CD1c-positive myeloid dendritic cell (primary cell): Measurements from ENCODE around the gene GPC6.

Experiments used
- DNase-seq: peaks from one replicate; pipeline ENCODE4 v3.0.0-alpha.2; 2016; ENCODE audit errors: extremely low spot score

GPC6 gene

DNA sequence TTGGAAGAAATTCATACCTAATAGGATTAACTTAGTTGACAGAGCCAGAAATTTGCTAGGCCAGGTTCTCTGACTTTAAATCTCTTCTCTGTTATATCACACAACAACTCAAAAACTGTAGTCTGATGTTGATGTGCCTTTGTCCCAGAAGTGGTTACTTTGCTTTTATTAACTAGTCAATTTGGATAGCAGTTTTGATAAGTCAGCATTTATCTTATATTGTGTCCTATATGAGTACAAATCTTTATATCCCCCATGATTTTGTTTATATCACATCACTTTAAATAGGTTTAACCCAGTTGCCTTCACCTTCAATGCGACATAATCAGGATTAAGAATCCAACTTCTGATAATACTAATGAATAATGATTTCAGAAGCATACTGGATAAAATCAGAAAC is 459.3 kb downstream of the GPC6 start:
- DNase-seq = no peak

DNA sequence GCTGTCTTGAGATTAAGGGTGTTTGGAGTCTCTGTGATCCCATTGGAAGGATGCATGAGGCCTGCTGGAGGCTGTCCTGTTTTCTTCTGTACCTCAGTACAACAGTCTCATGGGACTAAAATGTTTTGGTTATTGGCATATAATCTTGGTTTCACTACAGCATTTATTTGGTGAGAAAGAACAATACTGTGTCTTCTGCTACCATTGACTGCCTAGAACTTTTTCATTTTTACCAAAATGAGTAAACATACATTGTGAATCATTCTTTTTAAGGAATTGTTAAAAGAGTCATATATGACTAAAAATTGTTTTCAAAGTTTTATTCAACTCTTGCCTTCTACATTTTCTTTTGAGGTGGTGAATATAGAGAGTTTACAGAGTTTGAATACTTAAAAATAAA is 459.8 kb downstream of the GPC6 start:
- DNase-seq = no peak

DNA sequence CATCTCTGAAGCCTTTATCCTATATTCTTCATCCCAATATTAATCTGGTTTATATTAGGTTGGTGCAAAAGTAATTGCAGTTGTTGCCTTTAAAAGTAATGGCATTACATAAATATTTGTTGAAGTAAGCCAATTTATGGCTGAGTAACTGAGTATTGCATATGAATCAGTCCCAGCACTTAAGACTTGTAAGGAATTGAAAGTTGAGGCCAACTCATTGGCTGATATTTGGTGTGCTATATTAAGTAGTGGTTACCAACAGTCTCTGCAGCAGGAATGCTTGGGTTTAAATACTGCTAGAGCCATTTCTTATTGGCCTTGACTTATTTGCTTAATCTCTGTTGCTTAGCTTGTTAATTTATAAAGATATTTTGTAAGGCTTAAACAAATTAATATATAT is 460.7 kb downstream of the GPC6 start:
- no peak for DNase-seq

DNA sequence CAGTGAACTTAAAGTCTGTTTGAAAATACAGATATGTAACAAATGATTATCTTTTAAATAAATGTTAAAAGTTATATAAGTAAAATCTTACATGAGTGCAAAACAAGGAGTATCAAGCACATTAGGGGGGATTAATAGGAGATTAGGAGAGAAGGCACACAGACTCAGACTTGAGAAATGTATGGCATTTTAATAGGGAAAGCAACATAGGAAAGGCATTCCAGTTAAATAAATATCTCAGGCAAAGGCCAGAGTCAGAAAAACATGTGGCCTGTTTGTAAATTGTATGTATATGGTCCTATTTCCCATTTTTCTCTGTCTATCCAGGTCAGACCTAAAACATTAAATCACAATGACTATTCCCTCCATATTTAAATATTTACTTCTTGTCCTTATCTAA is 462.7 kb downstream of the GPC6 start:
- no peak for DNase-seq

DNA sequence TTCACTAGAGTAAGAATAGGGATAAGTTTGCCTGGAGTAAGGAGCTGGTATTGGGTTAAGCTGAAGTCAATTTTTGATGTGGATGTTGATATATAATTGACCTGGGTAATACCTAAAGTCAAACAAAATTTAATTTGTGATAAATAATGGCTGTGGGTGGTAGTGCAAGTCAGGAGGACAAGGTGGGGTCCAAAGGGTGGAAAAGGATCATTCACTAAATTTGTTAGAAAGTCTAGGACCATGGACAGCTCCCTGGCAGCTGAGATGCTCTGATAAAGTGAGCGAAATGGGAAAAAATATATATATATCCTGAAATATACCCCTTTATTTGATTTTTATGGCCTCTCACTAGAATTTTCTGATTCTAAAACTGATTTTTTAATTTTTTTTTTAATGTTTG is 463.5 kb downstream of the GPC6 start:
- DNase-seq = no peak

DNA sequence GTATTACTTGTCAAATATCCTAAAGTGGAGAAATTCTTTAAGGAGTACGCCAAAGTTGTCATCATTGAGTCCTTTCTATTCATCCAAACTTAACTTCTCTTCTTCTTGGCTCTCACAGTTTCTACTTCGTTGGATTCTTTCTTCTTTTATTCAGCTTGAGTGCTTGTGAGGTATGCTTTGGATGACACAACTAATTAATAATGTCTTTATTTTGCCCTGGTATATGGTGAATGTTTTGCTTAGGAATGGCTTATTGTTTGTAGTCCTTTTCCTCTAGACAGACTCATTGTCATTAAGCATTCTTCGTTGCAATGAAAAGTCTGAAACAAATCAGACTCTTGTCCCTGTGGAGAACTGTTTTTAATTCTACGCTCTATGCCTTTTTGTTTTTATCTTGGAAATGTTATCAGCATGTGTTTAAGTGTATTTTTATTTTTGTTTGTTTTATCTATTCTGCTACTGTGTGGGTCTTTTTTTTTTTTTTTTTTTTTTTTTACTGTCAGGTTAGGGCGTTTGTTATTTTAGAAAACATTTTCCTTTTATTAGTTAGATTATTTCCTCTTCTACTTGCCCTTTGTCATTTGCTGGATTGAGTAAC is 471.5 kb downstream of the GPC6 start:
- no peak for DNase-seq

DNA sequence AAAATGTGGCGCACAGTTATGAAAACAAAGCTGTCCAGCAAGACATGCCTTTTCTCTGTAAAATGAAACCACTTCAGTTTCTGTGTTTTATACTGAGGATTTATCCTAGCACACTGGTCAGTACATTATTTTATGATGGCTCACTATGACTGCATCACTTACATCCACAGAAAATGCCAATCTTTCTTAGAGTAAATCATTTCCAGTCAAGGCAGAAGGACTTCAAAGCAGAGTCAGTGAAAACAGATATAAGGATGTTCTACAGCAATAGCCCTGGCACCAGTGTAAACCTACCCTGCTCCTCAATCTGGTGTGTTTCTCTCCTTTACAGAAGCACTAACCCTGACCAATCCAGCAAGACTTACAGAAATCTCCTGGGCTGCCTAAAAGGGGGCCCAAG is 473.5 kb downstream of the GPC6 start:
- no peak for DNase-seq

DNA sequence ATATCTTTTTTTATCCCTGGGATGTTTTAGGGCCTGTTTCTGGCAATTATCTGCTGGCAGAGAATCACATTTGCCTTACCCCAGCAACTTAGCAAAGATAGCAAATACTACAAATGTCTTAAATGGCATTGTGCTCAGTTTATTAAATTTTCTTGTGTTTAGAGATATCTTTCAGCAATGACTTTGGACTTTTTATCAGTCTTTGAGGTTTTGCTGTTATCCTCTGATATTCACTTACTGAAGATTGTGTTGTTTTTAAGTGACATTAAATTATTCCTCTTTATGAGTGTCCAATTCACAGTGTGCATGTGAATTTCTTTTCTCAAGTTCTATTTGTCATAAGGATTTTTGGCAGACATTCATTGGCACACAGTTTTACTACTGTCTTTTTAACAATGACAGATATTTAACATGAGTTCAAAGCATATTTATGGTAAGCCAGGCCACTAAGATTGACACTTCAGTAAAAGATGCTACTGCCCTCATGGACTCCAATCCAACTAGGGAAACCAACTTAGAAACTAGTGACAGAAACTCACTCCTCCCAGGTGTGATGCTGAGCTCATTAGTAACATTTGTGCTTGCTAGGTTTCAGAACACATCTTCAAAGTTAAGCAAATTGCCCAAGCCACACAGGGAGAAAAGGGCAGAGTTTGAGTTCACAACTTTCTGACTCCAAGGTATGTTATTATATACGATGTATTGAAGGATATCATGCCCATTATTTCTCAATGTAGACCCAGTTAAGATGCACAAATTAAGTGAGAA is 481.9 kb downstream of the GPC6 start:
- no peak for DNase-seq

DNA sequence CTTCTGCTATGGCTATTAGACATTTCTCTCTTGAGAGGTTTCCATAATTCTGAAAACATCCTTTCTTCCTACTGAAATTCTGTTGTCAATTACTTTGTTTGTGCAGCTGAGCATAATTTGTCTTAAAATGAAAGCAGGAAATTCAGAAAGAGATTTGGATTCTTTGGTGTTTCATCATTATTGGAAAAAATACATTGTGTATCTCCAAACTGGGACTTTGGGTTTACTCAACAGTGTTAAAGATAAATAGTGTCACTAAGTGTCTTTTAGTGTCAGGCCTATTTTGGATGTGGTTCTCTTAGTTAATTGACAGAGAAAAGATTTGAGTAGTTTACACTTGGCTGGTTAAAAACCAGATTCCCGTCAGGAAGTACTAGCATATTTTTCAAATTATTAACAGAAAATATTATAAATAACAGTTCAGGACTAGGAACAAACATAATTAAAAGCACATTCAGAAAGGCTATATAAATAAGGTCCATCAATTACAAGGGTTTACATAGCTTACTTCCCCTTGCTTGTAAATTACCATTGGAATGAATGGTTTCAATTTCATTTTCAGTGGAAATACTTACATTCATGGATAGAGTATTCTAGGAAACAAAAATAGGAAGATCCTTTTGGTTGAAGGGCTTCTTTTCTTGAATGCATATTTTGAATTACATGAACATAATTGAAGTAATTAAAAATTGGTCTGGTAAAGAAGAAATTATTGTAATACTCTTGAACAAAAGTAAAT is 483.1 kb downstream of the GPC6 start:
- no peak for DNase-seq

DNA sequence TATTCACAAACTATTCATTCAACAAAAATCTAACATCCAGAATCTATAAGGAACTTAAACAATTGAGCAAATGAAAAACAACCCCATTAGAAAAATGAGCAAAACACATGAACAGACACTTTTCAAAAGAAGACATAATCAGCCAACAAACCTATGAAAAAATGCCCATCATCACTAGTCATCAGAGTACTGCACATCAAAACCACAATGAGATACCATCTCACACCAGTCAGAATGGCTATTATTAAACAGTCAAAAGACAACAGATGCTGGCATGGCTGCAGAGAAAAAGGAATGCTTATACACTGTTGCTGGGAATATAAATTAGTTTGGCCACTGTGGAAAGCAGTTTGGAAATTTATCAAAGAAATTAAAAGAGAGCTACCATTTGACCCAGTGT is 487.6 kb downstream of the GPC6 start:
- DNase-seq = no peak

DNA sequence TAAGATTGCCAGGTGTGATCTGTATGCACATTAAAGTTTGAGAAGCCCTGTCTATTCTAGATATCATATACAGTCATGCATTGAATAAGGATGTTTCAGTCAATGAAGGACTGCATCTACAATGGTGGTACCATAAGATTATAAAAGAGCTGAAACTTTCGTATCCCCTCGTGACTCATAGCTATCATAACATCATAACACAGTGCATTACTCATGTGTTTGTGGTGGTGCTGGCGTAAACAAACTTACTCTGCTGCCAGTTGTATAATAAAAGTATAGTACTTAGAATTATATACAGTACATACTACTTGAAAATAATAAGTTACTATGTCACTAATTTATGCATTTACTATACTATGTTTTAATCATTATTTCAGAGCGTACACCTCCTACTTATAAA is 489.3 kb downstream of the GPC6 start:
- no peak for DNase-seq

DNA sequence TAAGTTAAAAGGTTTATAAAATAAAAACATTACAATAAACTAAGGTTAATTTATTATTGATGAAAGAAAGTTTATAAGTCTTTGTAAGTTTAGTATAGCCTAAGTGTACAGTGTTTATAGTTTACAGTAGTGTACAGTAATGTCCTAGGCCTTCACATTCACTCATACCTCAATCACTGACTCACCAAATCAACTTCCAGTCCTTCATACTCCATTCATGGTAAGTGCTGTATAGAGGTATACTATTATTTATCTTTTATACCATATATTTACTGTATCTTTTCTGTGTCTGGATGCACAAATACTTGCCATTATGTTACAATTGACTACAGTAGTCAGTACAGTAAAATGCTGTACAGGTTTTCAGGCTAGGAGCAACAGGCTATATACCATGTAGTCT is 490.0 kb downstream of the GPC6 start:
- DNase-seq = no peak

DNA sequence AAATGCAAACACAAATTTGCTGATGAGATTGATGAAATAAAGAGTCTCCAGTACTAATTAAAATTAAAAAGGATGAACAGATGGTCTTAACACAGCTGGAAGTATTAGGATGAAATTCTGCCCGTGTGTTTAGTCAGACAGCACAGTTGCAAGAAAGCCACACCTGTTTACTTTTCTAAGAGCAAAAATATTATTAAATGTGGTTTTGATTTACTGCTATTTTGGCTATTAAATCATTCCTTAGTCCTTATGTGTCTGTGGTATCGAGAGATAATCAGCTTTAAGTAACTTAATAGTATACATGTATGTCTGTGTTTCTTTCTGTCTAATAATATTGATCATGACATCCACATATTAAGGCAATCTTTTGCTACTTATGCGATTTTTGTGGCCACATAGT is 494.9 kb downstream of the GPC6 start:
- no peak for DNase-seq

DNA sequence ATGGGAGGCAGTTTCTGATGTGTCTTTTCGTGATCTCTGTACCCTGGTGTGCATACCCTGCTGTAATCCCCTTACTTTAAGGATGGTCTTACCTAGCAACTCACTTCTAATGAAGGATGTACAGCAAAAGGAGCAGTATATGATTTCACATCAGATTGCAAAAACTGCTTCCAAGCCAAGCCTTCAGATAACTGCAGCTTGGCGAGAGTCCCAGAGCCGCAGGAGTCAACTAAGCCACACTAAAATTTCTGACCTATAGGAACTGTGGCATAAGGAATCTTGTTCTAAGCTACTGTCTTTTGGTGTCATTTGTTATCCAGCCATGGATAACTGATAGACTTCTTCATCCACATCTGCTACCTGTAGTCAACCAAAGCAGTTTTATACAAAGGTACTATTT is 496.7 kb downstream of the GPC6 start:
- no peak for DNase-seq

DNA sequence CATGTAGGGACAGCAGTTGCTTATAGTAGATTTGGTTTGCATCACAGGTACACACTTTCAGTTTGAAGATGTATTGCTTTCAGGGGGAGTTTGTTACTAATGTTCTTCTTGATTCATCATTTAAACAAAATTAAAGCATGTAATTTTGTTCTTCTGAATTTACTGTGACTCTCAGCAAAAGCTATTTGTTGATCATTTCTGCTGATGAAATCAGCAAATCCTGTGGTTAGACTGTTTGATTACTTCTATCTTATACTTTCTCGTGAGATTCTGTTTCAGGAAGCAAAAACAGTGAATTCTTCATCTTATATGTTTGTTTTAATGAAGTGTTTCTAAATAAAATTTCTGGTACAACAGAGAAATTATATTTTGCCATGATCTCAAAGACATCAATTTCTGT is 497.6 kb downstream of the GPC6 start:
- no peak for DNase-seq

DNA sequence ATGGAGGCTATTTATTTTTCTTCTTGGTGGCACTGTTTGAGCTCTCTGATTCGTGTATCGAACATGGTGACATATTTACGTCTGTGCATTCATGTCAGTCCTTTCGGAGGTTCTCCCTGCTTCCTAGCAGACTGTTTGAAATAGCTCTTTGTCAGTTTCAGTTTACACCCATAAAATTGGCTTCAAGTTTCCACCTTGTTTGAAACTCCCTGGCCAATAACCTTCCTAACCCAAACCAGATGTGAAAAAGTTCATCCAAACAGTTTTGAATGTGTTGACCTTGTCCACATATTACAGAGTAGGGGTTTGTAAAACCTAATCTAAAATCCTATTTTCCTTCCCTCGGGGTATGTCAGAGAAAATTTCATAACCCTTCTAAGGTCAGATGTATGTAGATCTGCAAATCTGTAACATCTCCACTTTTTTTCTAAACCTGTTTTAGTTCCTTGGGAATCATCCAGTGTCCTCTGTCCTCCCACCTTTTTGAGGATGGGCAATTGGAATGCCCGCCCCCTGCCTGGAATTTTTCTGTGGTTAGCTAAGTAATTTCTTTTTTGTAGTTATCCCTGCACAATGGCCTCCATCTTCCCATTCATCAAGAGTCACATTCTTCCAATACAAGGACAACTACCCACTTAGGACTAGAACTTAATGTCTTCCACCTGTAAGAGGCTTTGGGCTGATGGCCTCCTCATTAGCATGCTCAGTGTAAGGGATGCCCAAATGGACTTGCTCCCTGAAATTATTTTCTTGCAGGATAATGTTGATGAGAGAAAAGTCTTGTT is 499.8 kb downstream of the GPC6 start:
- DNase-seq = no peak

DNA sequence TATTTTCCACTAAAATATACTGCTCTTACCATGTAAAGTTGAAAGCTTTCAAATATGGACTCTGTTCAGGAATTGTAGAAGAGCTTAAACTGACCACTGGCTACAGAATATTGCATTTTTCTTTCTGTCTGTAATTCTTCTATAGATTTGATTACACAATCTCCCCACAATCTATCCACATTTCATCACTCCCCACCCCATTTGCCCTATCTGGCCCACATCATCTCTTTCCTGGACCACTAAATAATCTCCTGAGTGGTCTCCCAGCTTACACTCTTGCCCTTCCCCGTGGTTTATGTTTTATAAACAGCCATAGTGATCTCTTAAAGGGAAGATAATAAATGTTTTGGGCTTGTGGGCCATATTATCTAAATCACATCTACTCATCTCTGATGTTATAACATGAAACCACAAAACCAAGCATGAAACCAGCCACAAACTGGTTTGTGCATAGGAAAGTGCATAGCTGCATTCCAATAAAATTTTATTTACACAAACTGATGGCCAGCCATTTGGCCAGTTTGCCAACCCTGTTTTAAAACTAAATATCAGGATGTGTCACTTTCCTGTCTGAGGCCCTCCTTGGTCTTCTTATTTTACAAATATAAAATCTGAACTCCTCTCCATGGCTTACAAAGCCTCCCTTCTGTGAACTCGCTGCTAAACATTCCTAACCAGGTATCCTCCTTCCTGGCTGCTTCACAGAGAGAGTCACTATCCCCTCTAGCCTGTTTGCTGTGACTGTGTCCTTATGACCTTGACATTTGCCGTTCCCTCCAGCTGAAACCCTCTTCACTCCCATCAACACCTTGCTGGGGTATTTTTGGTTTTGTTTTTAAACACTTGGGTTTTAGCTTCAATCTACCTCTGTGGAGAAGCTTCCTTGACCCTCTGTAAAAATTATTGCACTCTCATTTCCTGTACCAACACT is 500.9 kb downstream of the GPC6 start:
- DNase-seq = no peak

DNA sequence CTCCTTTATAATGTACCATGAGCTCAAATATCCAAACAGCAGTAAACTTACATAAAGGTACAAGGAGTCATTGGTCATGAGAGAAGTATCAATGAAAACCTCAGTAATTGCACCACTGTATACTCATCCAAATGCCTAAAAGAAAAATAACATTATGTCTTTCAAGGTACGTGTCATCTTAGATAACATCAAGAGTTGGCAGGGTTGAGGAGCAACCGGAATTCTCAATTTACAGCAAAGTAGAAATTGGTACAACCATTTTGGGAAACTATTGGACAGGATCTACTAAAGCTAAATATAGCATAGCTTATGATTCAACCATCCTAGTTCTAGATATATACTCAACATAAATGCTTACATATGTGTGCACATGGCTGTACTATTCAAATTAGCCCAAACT is 502.8 kb downstream of the GPC6 start:
- no peak for DNase-seq

DNA sequence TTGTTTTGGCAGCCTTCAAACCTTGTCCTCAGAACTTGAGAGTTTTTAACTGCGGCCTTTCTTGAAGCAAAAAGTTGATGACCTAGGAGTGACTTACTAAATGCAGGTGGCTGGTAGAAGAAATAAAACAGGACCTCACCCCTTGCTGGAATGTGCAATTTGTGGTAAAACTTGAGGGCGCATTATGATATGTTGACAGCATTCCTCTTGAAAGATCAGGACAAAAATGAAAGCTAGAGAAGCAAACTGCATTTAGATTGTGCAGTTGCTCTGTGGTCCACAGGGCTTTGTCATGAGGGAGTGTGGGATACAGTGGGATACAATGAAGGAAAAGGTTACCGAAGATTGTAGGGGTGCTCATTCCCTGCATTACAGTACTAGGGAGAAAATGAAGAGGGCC is 504.2 kb downstream of the GPC6 start:
- DNase-seq = no peak

DNA sequence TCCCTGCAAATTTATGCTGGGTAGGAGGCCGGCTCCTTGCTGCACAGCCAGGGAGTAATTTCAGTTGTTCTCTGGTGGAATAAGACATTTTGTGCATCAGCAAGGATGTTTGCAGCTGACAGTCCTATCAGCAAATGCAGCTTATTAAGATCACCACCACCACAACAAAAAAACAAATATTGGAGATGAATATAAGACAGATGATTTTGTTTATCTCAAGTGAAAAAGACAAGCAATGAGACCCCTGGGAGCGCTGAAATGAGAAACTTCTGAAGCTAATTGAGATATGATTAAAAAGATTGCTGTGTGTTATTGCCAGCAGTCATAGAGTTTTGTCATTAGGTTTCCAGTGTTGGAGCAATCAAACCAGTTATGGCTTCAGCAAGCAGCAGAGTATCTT is 505.6 kb downstream of the GPC6 start:
- no peak for DNase-seq

DNA sequence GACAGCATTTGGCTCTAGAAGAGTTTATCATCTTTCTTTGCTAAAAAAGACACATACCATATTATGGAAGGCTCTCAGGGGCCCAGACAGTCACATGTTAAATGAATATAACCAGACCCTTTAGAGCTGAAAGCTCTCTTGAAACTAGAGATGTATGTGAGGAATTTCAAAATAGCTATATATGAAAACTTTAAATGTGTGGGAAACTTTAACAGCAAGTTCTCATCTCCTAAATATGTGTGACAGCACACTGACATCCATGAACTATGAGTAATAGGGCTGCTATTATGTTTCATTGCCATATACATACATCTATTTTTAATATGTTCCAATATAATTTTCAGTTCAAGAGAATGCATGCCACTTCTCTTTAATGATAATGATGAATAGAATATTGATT is 509.5 kb downstream of the GPC6 start:
- DNase-seq = no peak
